WTC11 (cell line): ENCODE results near the gene CCDC107. TPM values are rescaled to one million over a fixed set of nuclear protein-coding genes. Genes with fewer than 3 reads are reported as not detected.

Experiments used
- ATAC-seq: fragments of 200-7000 bp; cut with Tn5 transposase; 2 replicates; pipeline ENCODE4 v1.10.0; 2021; ENCODE audit warnings: mild to moderate bottlenecking, moderate library complexity
- CTCF ChIA-PET: fragments of 300-600 bp; sonication (Branson Sonifier 250); formaldehyde crosslinking; loops from one replicate; lab custom pipeline; 2021; ENCODE audit warnings: antibody characterized with exemption; lab: Charles Lee
- POLR2A ChIA-PET: fragments of 350-600 bp; sonication (Branson Sonifier 250); formaldehyde crosslinking; loops from one replicate; lab custom pipeline; 2021; ENCODE audit warnings: antibody characterized with exemption; lab: Charles Lee
- DNase-seq: peaks from one replicate; pipeline ENCODE4 v3.0.0; 2021; ENCODE audit warnings: low spot score
- H3K27ac Mint-ChIP-seq: 2 replicates; pipeline ENCODE4 v1.8.0; 2021; ENCODE audit warnings: mixed read lengths
- H3K27me3 Mint-ChIP-seq: 2 replicates; pipeline ENCODE4 v1.8.0; 2021; ENCODE audit warnings: low read depth, mild to moderate bottlenecking, moderate library complexity, mixed read lengths
- H3K36me3 Mint-ChIP-seq: 2 replicates; pipeline ENCODE4 v1.8.0; 2021; ENCODE audit warnings: mixed read lengths
- H3K4me1 Mint-ChIP-seq: 2 replicates; pipeline ENCODE4 v1.8.0; 2022; ENCODE audit warnings: mixed read lengths
- H3K4me3 Mint-ChIP-seq: 2 replicates; pipeline ENCODE4 v1.8.0; 2021; ENCODE audit warnings: mild to moderate bottlenecking, moderate library complexity, mixed read lengths
- H3K9me3 Mint-ChIP-seq: 2 replicates; pipeline ENCODE4 v1.8.0; 2021; ENCODE audit warnings: mixed read lengths
- CREB1 ChIP-seq: sonication (generic); formaldehyde crosslinking; IDR thresholded peaks from 2 replicates; pipeline ENCODE4 v1.8.0; 2023; ENCODE audit warnings: mild to moderate bottlenecking, missing genetic modification reagents
- CREM ChIP-seq: sonication (generic); formaldehyde crosslinking; IDR thresholded peaks from 2 replicates; pipeline ENCODE4 v1.8.1; 2022; ENCODE audit warnings: mild to moderate bottlenecking, missing genetic modification reagents, moderate library complexity
- ELF4 ChIP-seq: sonication (generic); formaldehyde crosslinking; IDR thresholded peaks from 2 replicates; pipeline ENCODE4 v1.8.1; 2022; ENCODE audit warnings: low read depth, mild to moderate bottlenecking, moderate library complexity, missing genetic modification reagents
- EMX1 ChIP-seq: fragments of 250-450 bp; sonication (Bioruptor Pico); IDR thresholded peaks from 2 replicates; pipeline ENCODE4 v1.8.0; 2021; ENCODE audit warnings: mild to moderate bottlenecking
- FOXK1 ChIP-seq: sonication (generic); formaldehyde crosslinking; IDR thresholded peaks from 2 replicates; pipeline ENCODE4 v1.8.0; 2022; ENCODE audit warnings: mild to moderate bottlenecking, moderate library complexity, missing genetic modification reagents
- GRHL2 ChIP-seq: fragments of 250-450 bp; sonication (Bioruptor Pico); IDR thresholded peaks from 2 replicates; pipeline ENCODE4 v1.8.0; 2022; ENCODE audit warnings: mild to moderate bottlenecking, moderate library complexity; ENCODE audit not compliant: insufficient replicate concordance, severe bottlenecking
- MYBL2 ChIP-seq: sonication (generic); formaldehyde crosslinking; IDR thresholded peaks from 2 replicates; pipeline ENCODE4 v1.8.1; 2023; ENCODE audit warnings: mild to moderate bottlenecking, moderate library complexity, missing genetic modification reagents
- NFATC4 ChIP-seq: fragments of 250-450 bp; sonication (Bioruptor Pico); IDR thresholded peaks from 2 replicates; pipeline ENCODE4 v1.9.0; 2021; ENCODE audit warnings: mild to moderate bottlenecking
- NFYB ChIP-seq: sonication (generic); formaldehyde crosslinking; conservative IDR thresholded peaks from 2 replicates; pipeline ENCODE4 v1.8.0; 2022; ENCODE audit warnings: low read depth, missing genetic modification reagents
- NR2C2 ChIP-seq: sonication (generic); formaldehyde crosslinking; IDR thresholded peaks from 2 replicates; pipeline ENCODE4 v1.8.0; 2022; ENCODE audit warnings: mild to moderate bottlenecking, missing genetic modification reagents
- NR3C1 ChIP-seq: sonication (generic); formaldehyde crosslinking; conservative IDR thresholded peaks from 2 replicates; pipeline ENCODE4 v1.8.1; 2023; ENCODE audit warnings: low read depth, mild to moderate bottlenecking, missing genetic modification reagents
- OVOL2 ChIP-seq: fragments of 250-450 bp; sonication (Bioruptor Pico); IDR thresholded peaks from 2 replicates; pipeline ENCODE4 v1.9.0; 2021; ENCODE audit warnings: mild to moderate bottlenecking, borderline replicate concordance
- SOX15 ChIP-seq: fragments of 250-450 bp; sonication (Bioruptor Pico); IDR thresholded peaks from 2 replicates; pipeline ENCODE4 v1.9.0; 2021; ENCODE audit warnings: mild to moderate bottlenecking
- TCF7 ChIP-seq: sonication (generic); formaldehyde crosslinking; IDR thresholded peaks from 2 replicates; pipeline ENCODE4 v1.8.0; 2022; ENCODE audit warnings: mild to moderate bottlenecking, low read depth, missing genetic modification reagents, moderate library complexity
- ZNF219 ChIP-seq: sonication (generic); formaldehyde crosslinking; IDR thresholded peaks from 2 replicates; pipeline ENCODE4 v1.8.0; 2023; ENCODE audit warnings: missing genetic modification reagents, mild to moderate bottlenecking, borderline replicate concordance
- ZNF232 ChIP-seq: sonication (generic); formaldehyde crosslinking; IDR thresholded peaks from 2 replicates; pipeline ENCODE4 v1.8.0; 2022; ENCODE audit warnings: mild to moderate bottlenecking, missing genetic modification reagents
- ZNF423 ChIP-seq: fragments of 250-450 bp; sonication (Bioruptor Pico); IDR thresholded peaks from 2 replicates; pipeline ENCODE4 v2.1.2; 2022; ENCODE audit warnings: mild to moderate bottlenecking, moderate library complexity
- ZNF671 ChIP-seq: fragments of 250-450 bp; sonication (Bioruptor Pico); IDR thresholded peaks from 2 replicates; pipeline ENCODE4 v1.8.0; 2021; ENCODE audit warnings: mild to moderate bottlenecking
- total RNA-seq: library from RNA; stranded (reverse); gene quantifications from 3 replicates; pipeline ENCODE4 v1.2.3, GENCODE V29; 2021
- TF ChIP-seq, protein P1 (sequence below): sonication (generic); formaldehyde crosslinking; IDR thresholded peaks from 2 replicates; pipeline ENCODE4 v1.8.1; 2023; ENCODE audit warnings: mild to moderate bottlenecking, missing genetic modification reagents, moderate library complexity
- TF ChIP-seq, protein P2 (sequence below): sonication (generic); formaldehyde crosslinking; IDR thresholded peaks from 2 replicates; pipeline ENCODE4 v1.8.0; 2023; ENCODE audit warnings: mild to moderate bottlenecking, missing genetic modification reagents
- TF ChIP-seq, protein P3 (sequence below): sonication (generic); formaldehyde crosslinking; IDR thresholded peaks from 2 replicates; pipeline ENCODE4 v1.8.1; 2022; ENCODE audit warnings: low read depth, missing genetic modification reagents, borderline replicate concordance
- TF ChIP-seq, protein P4 (sequence below): sonication (generic); formaldehyde crosslinking; IDR thresholded peaks from 2 replicates; pipeline ENCODE4 v1.8.0; 2023; ENCODE audit warnings: missing genetic modification reagents
- TF ChIP-seq, protein P5 (sequence below): fragments of 250-450 bp; sonication (Bioruptor Pico); IDR thresholded peaks from 2 replicates; pipeline ENCODE4 v1.9.0; 2021; ENCODE audit warnings: moderate library complexity, mild to moderate bottlenecking, inconsistent platforms, borderline replicate concordance

CCDC107 gene
- total RNA-seq, 1 experiment from 2014 or later: 10.8 TPM

DNA sequence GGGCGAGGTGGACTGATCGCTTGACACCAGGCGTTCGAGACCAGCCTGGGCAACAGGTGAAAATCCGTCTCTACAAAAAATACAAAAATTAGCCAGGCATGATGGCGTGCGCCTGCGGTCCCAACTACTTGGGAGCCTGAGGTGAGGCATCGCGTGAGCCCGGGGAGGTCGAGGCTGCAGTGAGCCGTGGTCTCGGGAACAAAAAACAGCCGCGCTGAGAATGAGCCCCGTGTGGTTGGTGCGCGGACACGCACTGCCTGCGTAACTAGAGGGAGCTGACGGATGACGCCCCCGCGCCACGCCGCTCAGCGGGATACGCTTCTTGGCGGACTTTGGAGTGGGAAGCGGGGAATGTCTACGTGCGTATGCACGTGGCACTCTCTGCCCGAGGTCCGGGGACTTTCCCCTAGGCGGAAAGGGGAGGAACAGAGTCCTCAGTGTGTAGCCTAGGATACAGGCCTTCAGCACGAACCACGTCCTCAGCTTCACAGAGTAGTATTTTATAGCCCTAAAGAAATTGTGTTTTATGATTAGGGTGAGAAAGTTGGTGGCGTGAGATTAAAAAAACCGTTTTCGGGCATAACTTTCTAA is 451 bp upstream of the CCDC107 start, which contains the start of gene RMRP (continued):
- TF ChIP-seq NFYB: 0 out of 2 replicates have a peak, but pooled peaks have one; percentile 29
- TF ChIP-seq, protein P1, sequence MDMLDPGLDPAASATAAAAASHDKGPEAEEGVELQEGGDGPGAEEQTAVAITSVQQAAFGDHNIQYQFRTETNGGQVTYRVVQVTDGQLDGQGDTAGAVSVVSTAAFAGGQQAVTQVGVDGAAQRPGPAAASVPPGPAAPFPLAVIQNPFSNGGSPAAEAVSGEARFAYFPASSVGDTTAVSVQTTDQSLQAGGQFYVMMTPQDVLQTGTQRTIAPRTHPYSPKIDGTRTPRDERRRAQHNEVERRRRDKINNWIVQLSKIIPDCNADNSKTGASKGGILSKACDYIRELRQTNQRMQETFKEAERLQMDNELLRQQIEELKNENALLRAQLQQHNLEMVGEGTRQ: peak; percentile 73
- no peak for TF ChIP-seq NFATC4
- no peak for TF ChIP-seq NR3C1 (CRISPR knock-in tag)
- no peak for TF ChIP-seq ELF4 (CRISPR knock-in tag)
- TF ChIP-seq, protein P2, sequence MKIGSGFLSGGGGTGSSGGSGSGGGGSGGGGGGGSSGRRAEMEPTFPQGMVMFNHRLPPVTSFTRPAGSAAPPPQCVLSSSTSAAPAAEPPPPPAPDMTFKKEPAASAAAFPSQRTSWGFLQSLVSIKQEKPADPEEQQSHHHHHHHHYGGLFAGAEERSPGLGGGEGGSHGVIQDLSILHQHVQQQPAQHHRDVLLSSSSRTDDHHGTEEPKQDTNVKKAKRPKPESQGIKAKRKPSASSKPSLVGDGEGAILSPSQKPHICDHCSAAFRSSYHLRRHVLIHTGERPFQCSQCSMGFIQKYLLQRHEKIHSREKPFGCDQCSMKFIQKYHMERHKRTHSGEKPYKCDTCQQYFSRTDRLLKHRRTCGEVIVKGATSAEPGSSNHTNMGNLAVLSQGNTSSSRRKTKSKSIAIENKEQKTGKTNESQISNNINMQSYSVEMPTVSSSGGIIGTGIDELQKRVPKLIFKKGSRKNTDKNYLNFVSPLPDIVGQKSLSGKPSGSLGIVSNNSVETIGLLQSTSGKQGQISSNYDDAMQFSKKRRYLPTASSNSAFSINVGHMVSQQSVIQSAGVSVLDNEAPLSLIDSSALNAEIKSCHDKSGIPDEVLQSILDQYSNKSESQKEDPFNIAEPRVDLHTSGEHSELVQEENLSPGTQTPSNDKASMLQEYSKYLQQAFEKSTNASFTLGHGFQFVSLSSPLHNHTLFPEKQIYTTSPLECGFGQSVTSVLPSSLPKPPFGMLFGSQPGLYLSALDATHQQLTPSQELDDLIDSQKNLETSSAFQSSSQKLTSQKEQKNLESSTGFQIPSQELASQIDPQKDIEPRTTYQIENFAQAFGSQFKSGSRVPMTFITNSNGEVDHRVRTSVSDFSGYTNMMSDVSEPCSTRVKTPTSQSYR (CRISPR knock-in tag): peak; percentile 79
- TF ChIP-seq, protein P3, sequence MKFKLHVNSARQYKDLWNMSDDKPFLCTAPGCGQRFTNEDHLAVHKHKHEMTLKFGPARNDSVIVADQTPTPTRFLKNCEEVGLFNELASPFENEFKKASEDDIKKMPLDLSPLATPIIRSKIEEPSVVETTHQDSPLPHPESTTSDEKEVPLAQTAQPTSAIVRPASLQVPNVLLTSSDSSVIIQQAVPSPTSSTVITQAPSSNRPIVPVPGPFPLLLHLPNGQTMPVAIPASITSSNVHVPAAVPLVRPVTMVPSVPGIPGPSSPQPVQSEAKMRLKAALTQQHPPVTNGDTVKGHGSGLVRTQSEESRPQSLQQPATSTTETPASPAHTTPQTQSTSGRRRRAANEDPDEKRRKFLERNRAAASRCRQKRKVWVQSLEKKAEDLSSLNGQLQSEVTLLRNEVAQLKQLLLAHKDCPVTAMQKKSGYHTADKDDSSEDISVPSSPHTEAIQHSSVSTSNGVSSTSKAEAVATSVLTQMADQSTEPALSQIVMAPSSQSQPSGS (CRISPR knock-in tag): no peak
- TF ChIP-seq TCF7: no peak
- TF ChIP-seq FOXK1 (CRISPR knock-in tag): peak; percentile 89
- peak; percentile 87 for TF ChIP-seq CREM (CRISPR knock-in tag)
- no peak for TF ChIP-seq ZNF671 (CRISPR knock-in tag)
- no peak for TF ChIP-seq EMX1 (CRISPR knock-in tag)
- TF ChIP-seq, protein P4, sequence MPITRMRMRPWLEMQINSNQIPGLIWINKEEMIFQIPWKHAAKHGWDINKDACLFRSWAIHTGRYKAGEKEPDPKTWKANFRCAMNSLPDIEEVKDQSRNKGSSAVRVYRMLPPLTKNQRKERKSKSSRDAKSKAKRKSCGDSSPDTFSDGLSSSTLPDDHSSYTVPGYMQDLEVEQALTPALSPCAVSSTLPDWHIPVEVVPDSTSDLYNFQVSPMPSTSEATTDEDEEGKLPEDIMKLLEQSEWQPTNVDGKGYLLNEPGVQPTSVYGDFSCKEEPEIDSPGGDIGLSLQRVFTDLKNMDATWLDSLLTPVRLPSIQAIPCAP (CRISPR knock-in tag): peak; percentile 89
- no peak; the same call in 1 of the 2 replicates for TF ChIP-seq ZNF232
- TF ChIP-seq GRHL2: no peak
- peak; percentile 88 for TF ChIP-seq CREB1 (CRISPR knock-in tag)
- no peak for TF ChIP-seq ZNF423 (CRISPR knock-in tag)
- TF ChIP-seq, protein P5, sequence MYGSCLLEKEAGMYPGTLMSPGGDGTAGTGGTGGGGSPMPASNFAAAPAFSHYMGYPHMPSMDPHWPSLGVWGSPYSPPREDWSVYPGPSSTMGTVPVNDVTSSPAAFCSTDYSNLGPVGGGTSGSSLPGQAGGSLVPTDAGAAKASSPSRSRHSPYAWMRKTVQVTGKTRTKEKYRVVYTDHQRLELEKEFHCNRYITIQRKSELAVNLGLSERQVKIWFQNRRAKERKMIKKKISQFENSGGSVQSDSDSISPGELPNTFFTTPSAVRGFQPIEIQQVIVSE (CRISPR knock-in tag): no peak
- peak; percentile 44; the same call in 1 of the 2 replicates for TF ChIP-seq NR2C2
- TF ChIP-seq ZNF219 (CRISPR knock-in tag): no peak; the same call in none of the 2 replicates
- TF ChIP-seq OVOL2: no peak

DNA sequence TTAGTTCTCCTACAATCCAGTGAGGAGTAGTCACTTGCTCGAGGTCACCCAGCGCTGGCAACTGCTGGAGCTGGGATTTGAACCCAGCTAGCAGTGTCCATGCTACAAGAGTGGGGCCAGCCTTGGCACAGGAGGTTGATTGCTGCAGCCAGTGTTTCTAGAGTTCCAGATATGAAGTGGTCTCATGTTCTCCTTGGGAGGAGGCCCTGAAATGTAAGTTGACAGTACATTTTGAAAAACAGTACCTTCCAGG is 802 bp downstream of the CCDC107 start:
- ChIA-PET POLR2A (interaction anchor here (2.3 to 6.8 kb wide), 2 partner anchors 12 to 32 kb away, joined by 21 to 38 read pairs; partner anchors contain the start of gene TPM2), CTCF (interaction anchor here (1.0 to 10.2 kb wide), 14 partner anchors 9 to 132 kb away, joined by 3 to 127 read pairs (median 13); partner anchors contain the start of genes CREB3, SIT1, TESK1 and TLN1)
- Mint-ChIP-seq H3K27ac (peak overlapping the region; percentile 64), H3K4me3 (peak overlapping the region; percentile 85), H3K9me3 (no peaks in the 10 kb centered on the region), H3K36me3 (peaks cover 39% of the 10 kb centered on the region), H3K4me1 (peaks cover 31% of the 10 kb centered on the region), H3K27me3 (peaks cover 23% of the 10 kb centered on the region)
- TF ChIP-seq CREB1 (CRISPR knock-in tag) (no peak), SOX15 (CRISPR knock-in tag) (no peak), MYBL2 (0 out of 2 replicates have a peak, but pooled peaks have one; percentile 1)
- DNase-seq (no peak), ATAC-seq (no peak)
